HepG2 (cell line): Measurements from ENCODE around the gene IRAK4. TPM values are rescaled to one million over a fixed set of nuclear protein-coding genes. Genes with fewer than 3 reads are reported as not detected.

Source experiments
- ASH2L ChIP-seq: fragments of 300-600, 200-600 bp; sonication (generic); IDR thresholded peaks from 2 replicates; pipeline ENCODE4 v1.7.0; 2017; ENCODE audit warnings: low read depth, mild to moderate bottlenecking, moderate library complexity, mixed read lengths, low read length; ENCODE audit not compliant: insufficient read length
- CCDC6 ChIP-seq: sonication (generic); formaldehyde crosslinking; IDR thresholded peaks from 2 replicates; pipeline ENCODE4 v1.8.1; 2022; ENCODE audit warnings: mild to moderate bottlenecking, missing genetic modification reagents, moderate library complexity
- MED1 ChIP-seq: sonication (generic); formaldehyde crosslinking; IDR thresholded peaks from 2 replicates; pipeline ENCODE4 v1.4.0; 2020; ENCODE audit warnings: missing genetic modification reagents
- SRF ChIP-seq: IDR thresholded peaks from 2 replicates; pipeline ENCODE4 v1.6.1; 2011; ENCODE audit warnings: mild to moderate bottlenecking, low read depth, low read length, moderate library complexity
- SRY ChIP-seq: sonication (generic); formaldehyde crosslinking; IDR thresholded peaks from 2 replicates; pipeline ENCODE4 v1.8.0; 2022; ENCODE audit warnings: mild to moderate bottlenecking, missing genetic modification reagents
- TMF1 ChIP-seq: sonication (generic); formaldehyde crosslinking; IDR thresholded peaks from 2 replicates; pipeline ENCODE4 v1.8.1; 2022; ENCODE audit warnings: low read depth, missing genetic modification reagents
- XBP1 ChIP-seq: sonication (generic); formaldehyde crosslinking; IDR thresholded peaks from 2 replicates; pipeline ENCODE4 v1.5.0; 2020; ENCODE audit warnings: missing genetic modification reagents
- ZBTB20 ChIP-seq: sonication (generic); formaldehyde crosslinking; IDR thresholded peaks from 2 replicates; pipeline ENCODE4 v1.8.1; 2023; ENCODE audit warnings: missing genetic modification reagents, low read depth, mild to moderate bottlenecking, borderline replicate concordance
- ZFP82 ChIP-seq: sonication (generic); formaldehyde crosslinking; IDR thresholded peaks from 2 replicates; pipeline ENCODE4 v1.5.1; 2020; ENCODE audit warnings: mild to moderate bottlenecking, missing genetic modification reagents, borderline replicate concordance
- ZNF138 ChIP-seq: sonication (generic); formaldehyde crosslinking; IDR thresholded peaks from 2 replicates; pipeline ENCODE4 v1.5.0; 2020; ENCODE audit warnings: mild to moderate bottlenecking, low read depth, missing genetic modification reagents
- ZNF253 ChIP-seq: sonication (generic); formaldehyde crosslinking; IDR thresholded peaks from 2 replicates; pipeline ENCODE4 v1.8.0; 2022; ENCODE audit warnings: mild to moderate bottlenecking, missing genetic modification reagents, borderline replicate concordance
- polyA plus RNA-seq, 8 experiments: library from polyadenylated mRNA; depleted of rRNA in 3 of 8; stranded (reverse) in 7 of 8; unstranded in 1 of 8; fragments of >200 nt; fragmentation: Illumina TruSeq in 4 of 8; extraction: Trizol in 4 of 8; gene quantifications; 2 replicates each; pipeline versions ENCODE4 v1.2.1 to v1.2.3, GENCODE V29; 2011 to 2016; ENCODE audit warnings: low read depth in 4 of 8, missing spikeins in 1 of 8, mixed read lengths in 1 of 8; ENCODE audit not compliant: insufficient read depth in 1 of 8
- total RNA-seq, 5 experiments: library from RNA; depleted of rRNA; stranded (reverse); fragments of >200 nt; fragmentation: Illumina TruSeq; extraction: Trizol; gene quantifications; 2 replicates each; pipeline ENCODE4 v1.2.3, GENCODE V29; 2016; ENCODE audit warnings: low read depth in 1 of 5
- TF ChIP-seq, protein P1 (sequence below): sonication (generic); formaldehyde crosslinking; IDR thresholded peaks from 2 replicates; pipeline ENCODE4 v1.5.0; 2020; ENCODE audit warnings: mild to moderate bottlenecking, missing genetic modification reagents
- TF ChIP-seq, protein P2 (sequence below): sonication (generic); formaldehyde crosslinking; IDR thresholded peaks from 2 replicates; pipeline ENCODE4 v1.4.0; 2020; ENCODE audit warnings: missing genetic modification reagents
- TF ChIP-seq, protein P3 (sequence below): sonication (generic); formaldehyde crosslinking; IDR thresholded peaks from 2 replicates; pipeline ENCODE4; 2020; ENCODE audit warnings: missing genetic modification reagents, mild to moderate bottlenecking, borderline replicate concordance
- TF ChIP-seq, protein P4 (sequence below): sonication (generic); formaldehyde crosslinking; IDR thresholded peaks from 2 replicates; pipeline ENCODE4 v1.4.0; 2020; ENCODE audit warnings: missing genetic modification reagents, low read depth, mild to moderate bottlenecking, borderline replicate concordance
- TF ChIP-seq, protein P5 (sequence below): IDR thresholded peaks from 2 replicates; pipeline ENCODE4 v1.6.1; 2016; ENCODE audit warnings: control low read depth
- TF ChIP-seq, protein P6 (sequence below): sonication (generic); formaldehyde crosslinking; IDR thresholded peaks from 2 replicates; pipeline ENCODE4 v1.4.0; 2020; ENCODE audit warnings: missing genetic modification reagents

IRAK4 gene
- total and polyA plus RNA-seq, 2 of the 13 experiments (the other 11 are each of a cell fraction or from before 2014, with no cell fraction given) = 6.6 to 7.1 TPM

DNA sequence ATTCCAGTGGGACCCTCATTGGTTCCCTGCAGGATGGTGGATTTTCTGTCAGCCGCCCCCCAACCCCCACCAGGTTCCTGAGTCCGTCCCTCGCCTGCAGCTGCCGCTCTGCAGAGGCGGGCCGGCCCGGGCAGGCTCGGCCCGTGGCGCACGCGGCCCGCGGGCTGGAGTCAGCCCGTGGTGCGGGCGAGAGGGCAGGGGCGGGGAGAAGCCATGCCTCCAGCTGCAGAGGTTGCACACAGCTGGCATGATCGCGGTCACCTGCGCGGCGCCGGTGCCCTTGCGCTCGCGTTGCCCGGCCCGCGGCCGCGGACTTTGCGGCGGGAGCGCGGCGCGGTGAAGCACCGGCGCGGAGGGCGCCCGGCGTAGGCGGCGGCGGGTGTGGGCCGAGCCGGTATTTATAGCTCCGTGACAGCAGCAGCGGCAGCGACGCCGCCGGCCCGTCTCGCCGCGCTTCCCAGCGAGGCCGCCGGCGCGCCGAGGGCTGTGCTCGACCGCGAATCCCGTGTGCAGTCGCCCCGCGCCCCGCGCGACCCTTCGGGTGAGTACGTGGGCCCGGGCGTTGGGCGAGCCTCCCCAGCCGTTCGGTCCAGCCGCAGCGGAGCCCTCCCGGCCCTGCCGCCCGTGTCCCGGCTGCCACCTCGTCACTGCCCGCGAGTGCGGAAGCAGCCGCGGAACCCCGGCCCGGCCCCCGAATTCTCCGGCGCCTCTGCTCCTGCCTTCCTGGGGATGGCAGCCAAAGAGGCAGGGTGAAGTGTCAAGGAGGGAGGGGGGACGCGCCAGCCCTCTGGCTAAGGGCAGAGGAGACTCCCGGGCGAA, 77.1 kb downstream of the IRAK4 start, which contains the start of gene TMEM117 (continued):
- TF ChIP-seq, protein P1, sequence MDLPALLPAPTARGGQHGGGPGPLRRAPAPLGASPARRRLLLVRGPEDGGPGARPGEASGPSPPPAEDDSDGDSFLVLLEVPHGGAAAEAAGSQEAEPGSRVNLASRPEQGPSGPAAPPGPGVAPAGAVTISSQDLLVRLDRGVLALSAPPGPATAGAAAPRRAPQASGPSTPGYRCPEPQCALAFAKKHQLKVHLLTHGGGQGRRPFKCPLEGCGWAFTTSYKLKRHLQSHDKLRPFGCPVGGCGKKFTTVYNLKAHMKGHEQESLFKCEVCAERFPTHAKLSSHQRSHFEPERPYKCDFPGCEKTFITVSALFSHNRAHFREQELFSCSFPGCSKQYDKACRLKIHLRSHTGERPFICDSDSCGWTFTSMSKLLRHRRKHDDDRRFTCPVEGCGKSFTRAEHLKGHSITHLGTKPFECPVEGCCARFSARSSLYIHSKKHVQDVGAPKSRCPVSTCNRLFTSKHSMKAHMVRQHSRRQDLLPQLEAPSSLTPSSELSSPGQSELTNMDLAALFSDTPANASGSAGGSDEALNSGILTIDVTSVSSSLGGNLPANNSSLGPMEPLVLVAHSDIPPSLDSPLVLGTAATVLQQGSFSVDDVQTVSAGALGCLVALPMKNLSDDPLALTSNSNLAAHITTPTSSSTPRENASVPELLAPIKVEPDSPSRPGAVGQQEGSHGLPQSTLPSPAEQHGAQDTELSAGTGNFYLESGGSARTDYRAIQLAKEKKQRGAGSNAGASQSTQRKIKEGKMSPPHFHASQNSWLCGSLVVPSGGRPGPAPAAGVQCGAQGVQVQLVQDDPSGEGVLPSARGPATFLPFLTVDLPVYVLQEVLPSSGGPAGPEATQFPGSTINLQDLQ (CRISPR knock-in tag) = no peak
- TF ChIP-seq, protein P2, sequence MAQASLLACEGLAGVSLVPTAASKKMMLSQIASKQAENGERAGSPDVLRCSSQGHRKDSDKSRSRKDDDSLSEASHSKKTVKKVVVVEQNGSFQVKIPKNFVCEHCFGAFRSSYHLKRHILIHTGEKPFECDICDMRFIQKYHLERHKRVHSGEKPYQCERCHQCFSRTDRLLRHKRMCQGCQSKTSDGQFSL = 0 out of 2 replicates have a peak, but pooled peaks have one; percentile 3
- TF ChIP-seq ZBTB20 (CRISPR knock-in tag) (no peak), TMF1 (CRISPR knock-in tag) (peak; percentile 47; the same call in 1 of the 2 replicates), XBP1 (CRISPR knock-in tag) (no peak), SRF (no peak), SRY (CRISPR knock-in tag) (0 out of 2 replicates have a peak, but pooled peaks have one; percentile 56), CCDC6 (peak; percentile 66; the same call in 1 of the 2 replicates), ZNF253 (CRISPR knock-in tag) (no peak; the same call in 1 of the 2 replicates), ASH2L (peak; percentile 78), ZFP82 (CRISPR knock-in tag) (peak; percentile 94; the same call in 1 of the 2 replicates), ZNF138 (peak; percentile 24; the same call in 1 of the 2 replicates), MED1 (CRISPR knock-in tag) (0 out of 2 replicates have a peak, but pooled peaks have one; percentile 10)
- TF ChIP-seq, protein P3, sequence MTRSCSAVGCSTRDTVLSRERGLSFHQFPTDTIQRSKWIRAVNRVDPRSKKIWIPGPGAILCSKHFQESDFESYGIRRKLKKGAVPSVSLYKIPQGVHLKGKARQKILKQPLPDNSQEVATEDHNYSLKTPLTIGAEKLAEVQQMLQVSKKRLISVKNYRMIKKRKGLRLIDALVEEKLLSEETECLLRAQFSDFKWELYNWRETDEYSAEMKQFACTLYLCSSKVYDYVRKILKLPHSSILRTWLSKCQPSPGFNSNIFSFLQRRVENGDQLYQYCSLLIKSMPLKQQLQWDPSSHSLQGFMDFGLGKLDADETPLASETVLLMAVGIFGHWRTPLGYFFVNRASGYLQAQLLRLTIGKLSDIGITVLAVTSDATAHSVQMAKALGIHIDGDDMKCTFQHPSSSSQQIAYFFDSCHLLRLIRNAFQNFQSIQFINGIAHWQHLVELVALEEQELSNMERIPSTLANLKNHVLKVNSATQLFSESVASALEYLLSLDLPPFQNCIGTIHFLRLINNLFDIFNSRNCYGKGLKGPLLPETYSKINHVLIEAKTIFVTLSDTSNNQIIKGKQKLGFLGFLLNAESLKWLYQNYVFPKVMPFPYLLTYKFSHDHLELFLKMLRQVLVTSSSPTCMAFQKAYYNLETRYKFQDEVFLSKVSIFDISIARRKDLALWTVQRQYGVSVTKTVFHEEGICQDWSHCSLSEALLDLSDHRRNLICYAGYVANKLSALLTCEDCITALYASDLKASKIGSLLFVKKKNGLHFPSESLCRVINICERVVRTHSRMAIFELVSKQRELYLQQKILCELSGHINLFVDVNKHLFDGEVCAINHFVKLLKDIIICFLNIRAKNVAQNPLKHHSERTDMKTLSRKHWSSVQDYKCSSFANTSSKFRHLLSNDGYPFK (CRISPR knock-in tag) = 0 out of 2 replicates have a peak, but pooled peaks have one; percentile 13
- TF ChIP-seq, protein P4, sequence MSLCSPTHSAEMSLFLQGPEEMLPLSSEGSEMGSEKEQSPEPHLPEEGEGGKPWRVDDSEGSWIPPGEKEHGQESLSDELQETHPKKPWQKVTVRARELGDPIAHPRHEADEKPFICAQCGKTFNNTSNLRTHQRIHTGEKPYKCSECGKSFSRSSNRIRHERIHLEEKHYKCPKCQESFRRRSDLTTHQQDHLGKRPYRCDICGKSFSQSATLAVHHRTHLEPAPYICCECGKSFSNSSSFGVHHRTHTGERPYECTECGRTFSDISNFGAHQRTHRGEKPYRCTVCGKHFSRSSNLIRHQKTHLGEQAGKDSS (CRISPR knock-in tag) = 0 out of 2 replicates have a peak, but pooled peaks have one; percentile 51
- TF ChIP-seq, protein P5, sequence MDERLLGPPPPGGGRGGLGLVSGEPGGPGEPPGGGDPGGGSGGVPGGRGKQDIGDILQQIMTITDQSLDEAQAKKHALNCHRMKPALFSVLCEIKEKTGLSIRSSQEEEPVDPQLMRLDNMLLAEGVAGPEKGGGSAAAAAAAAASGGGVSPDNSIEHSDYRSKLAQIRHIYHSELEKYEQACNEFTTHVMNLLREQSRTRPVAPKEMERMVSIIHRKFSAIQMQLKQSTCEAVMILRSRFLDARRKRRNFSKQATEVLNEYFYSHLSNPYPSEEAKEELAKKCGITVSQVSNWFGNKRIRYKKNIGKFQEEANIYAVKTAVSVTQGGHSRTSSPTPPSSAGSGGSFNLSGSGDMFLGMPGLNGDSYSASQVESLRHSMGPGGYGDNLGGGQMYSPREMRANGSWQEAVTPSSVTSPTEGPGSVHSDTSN (CRISPR knock-in tag) = no peak
- TF ChIP-seq, protein P6, sequence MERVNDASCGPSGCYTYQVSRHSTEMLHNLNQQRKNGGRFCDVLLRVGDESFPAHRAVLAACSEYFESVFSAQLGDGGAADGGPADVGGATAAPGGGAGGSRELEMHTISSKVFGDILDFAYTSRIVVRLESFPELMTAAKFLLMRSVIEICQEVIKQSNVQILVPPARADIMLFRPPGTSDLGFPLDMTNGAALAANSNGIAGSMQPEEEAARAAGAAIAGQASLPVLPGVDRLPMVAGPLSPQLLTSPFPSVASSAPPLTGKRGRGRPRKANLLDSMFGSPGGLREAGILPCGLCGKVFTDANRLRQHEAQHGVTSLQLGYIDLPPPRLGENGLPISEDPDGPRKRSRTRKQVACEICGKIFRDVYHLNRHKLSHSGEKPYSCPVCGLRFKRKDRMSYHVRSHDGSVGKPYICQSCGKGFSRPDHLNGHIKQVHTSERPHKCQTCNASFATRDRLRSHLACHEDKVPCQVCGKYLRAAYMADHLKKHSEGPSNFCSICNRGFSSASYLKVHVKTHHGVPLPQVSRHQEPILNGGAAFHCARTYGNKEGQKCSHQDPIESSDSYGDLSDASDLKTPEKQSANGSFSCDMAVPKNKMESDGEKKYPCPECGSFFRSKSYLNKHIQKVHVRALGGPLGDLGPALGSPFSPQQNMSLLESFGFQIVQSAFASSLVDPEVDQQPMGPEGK (CRISPR knock-in tag) = peak; percentile 72
